Nephron (organoid): ENCODE data around the gene PHRF1.
"Not testable (repeated sequence)": the region's sequence is repeated elsewhere in the genome, so short reads cannot be mapped to it uniquely, and the experiment has no call there.

Experiments
- H3K27ac Mint-ChIP-seq, 3 experiments: 2 replicates each; pipeline ENCODE4 v1.8.0; 2020; ENCODE audit warnings: mixed read lengths in 3 of 3, mild to moderate bottlenecking in 2 of 3, moderate library complexity in 1 of 3
- H3K27me3 Mint-ChIP-seq: 2 replicates; pipeline ENCODE4 v1.8.0; 2021; ENCODE audit warnings: low read depth, mild to moderate bottlenecking, moderate library complexity, mixed read lengths
- H3K36me3 Mint-ChIP-seq: 2 replicates; pipeline ENCODE4 v1.8.0; 2020; ENCODE audit warnings: low read depth, mixed read lengths
- H3K4me1 Mint-ChIP-seq: 2 replicates; pipeline ENCODE4 v1.8.0; 2020; ENCODE audit warnings: mixed read lengths
- H3K4me3 Mint-ChIP-seq, 3 experiments: 2 replicates each; pipeline ENCODE4 v1.8.0; 2020; ENCODE audit warnings: mild to moderate bottlenecking in 3 of 3, mixed read lengths in 3 of 3, moderate library complexity in 2 of 3
- H3K9me3 Mint-ChIP-seq: 2 replicates; pipeline ENCODE4 v1.8.0; 2020; ENCODE audit warnings: mixed read lengths
- CTCF ChIP-seq, 3 experiments: fragments of 200-600 bp; sonication (generic); IDR thresholded peaks; one replicate each; pipeline ENCODE4 v1.5.0; 2021; ENCODE audit warnings: antibody characterized with exemption in 3 of 3; ENCODE audit not compliant: unreplicated experiment in 3 of 3

The PHRF1 gene

GRCh38 chr11:653837-654236, 77.6 kb downstream of the PHRF1 start:
- Mint-ChIP-seq H3K27me3 (no peaks in the 10 kb centered on the region), H3K27ac (no peak overlapping the region), H3K36me3 (peaks cover 33% of the 10 kb centered on the region), H3K4me3 (no peak overlapping the region), H3K4me1 (no peaks in the 10 kb centered on the region), H3K9me3 (no peaks in the 10 kb centered on the region)
- no peak for TF ChIP-seq CTCF (IDR thresholded peaks at IDR 0.05; ENCODE audit: unreplicated experiment in 3 of 3)

- H3K9me3 Mint-ChIP-seq, H3K27me3 Mint-ChIP-seq, H3K4me3 Mint-ChIP-seq, H3K4me1 Mint-ChIP-seq, H3K27ac Mint-ChIP-seq: not testable (repeated sequence)
- H3K36me3 Mint-ChIP-seq, result peaks cover 32% of the 10 kb centered on the region
Measured at GRCh38 chr11:654444-654843, 78.2 kb downstream of the PHRF1 start.

- peak overlapping the region in 1 of 3 experiments; percentile 28 for H3K27ac Mint-ChIP-seq
- H3K4me3 Mint-ChIP-seq, result no peak overlapping the region
- TF ChIP-seq CTCF (IDR thresholded peaks at IDR 0.05; ENCODE audit: unreplicated experiment in 3 of 3), result no peak
- peaks cover 36% of the 10 kb centered on the region for H3K36me3 Mint-ChIP-seq
- no peaks in the 10 kb centered on the region for H3K27me3 Mint-ChIP-seq
- no peaks in the 10 kb centered on the region for H3K9me3 Mint-ChIP-seq
- no peaks in the 10 kb centered on the region for H3K4me1 Mint-ChIP-seq
Measured at GRCh38 chr11:655036-655726, 78.9 kb downstream of the PHRF1 start.

- no peak overlapping the region for H3K27ac Mint-ChIP-seq
- H3K4me3 Mint-ChIP-seq, result no peak overlapping the region
- TF ChIP-seq CTCF (IDR thresholded peaks at IDR 0.05; ENCODE audit: unreplicated experiment in 3 of 3), result no peak
- H3K4me1 Mint-ChIP-seq, result no peaks in the 10 kb centered on the region
- H3K27me3 Mint-ChIP-seq, result no peaks in the 10 kb centered on the region
- H3K36me3 Mint-ChIP-seq, result peaks cover 33% of the 10 kb centered on the region
- no peaks in the 10 kb centered on the region for H3K9me3 Mint-ChIP-seq
Measured at GRCh38 chr11:656426-656825, 80.2 kb downstream of the PHRF1 start.

- no peaks in the 10 kb centered on the region for H3K27me3 Mint-ChIP-seq
- no peaks in the 10 kb centered on the region for H3K9me3 Mint-ChIP-seq
- TF ChIP-seq CTCF (IDR thresholded peaks at IDR 0.05; ENCODE audit: unreplicated experiment in 3 of 3), result no peak
- no peaks in the 10 kb centered on the region for H3K4me1 Mint-ChIP-seq
- no peak overlapping the region for H3K4me3 Mint-ChIP-seq
- H3K27ac Mint-ChIP-seq, result no peak overlapping the region
- peaks cover 28% of the 10 kb centered on the region for H3K36me3 Mint-ChIP-seq
Measured at GRCh38 chr11:656866-657265, 80.6 kb downstream of the PHRF1 start.

GRCh38 chr11:657691-658126, 81.4 kb downstream of the PHRF1 start:
- Mint-ChIP-seq H3K27ac (no peak overlapping the region), H3K27me3 (no peaks in the 10 kb centered on the region), H3K36me3 (peaks cover 27% of the 10 kb centered on the region), H3K9me3 (no peaks in the 10 kb centered on the region), H3K4me1 (no peaks in the 10 kb centered on the region), H3K4me3 (no peak overlapping the region)
- TF ChIP-seq CTCF (IDR thresholded peaks at IDR 0.05; ENCODE audit: unreplicated experiment in 3 of 3), result no peak
